ENCODE results near the gene CASP8AP2.

DNA sequence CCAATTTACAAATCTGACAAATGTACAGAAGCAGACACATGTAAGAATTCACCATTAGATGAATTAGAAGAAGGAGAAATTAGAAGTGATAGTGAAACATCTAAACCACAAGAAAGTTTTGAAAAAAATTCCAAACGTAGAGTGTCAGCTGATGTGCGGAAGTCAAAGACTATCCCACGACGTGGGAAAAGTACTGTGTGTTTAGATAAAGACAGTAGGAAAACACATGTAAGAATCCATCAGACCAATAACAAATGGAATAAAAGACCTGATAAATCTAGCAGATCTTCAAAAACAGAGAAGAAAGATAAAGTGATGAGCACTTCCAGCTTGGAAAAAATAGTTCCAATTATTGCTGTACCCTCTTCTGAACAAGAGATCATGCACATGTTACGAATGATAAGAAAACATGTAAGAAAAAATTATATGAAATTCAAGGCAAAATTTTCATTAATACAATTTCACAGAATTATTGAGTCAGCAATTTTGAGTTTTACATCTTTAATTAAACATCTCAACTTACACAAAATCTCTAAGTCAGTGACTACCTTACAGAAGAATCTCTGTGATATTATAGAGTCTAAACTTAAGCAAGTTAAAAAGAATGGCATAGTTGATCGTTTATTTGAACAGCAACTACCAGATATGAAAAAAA lies 36.5 kb downstream of the CASP8AP2 start:
- TF ChIP-seq, protein P1, sequence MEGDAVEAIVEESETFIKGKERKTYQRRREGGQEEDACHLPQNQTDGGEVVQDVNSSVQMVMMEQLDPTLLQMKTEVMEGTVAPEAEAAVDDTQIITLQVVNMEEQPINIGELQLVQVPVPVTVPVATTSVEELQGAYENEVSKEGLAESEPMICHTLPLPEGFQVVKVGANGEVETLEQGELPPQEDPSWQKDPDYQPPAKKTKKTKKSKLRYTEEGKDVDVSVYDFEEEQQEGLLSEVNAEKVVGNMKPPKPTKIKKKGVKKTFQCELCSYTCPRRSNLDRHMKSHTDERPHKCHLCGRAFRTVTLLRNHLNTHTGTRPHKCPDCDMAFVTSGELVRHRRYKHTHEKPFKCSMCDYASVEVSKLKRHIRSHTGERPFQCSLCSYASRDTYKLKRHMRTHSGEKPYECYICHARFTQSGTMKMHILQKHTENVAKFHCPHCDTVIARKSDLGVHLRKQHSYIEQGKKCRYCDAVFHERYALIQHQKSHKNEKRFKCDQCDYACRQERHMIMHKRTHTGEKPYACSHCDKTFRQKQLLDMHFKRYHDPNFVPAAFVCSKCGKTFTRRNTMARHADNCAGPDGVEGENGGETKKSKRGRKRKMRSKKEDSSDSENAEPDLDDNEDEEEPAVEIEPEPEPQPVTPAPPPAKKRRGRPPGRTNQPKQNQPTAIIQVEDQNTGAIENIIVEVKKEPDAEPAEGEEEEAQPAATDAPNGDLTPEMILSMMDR (optimal IDR thresholded peaks at IDR 0.05 in 1 of 3, IDR thresholded peaks at IDR 0.05 in 1 of 3, conservative IDR thresholded peaks at IDR 0.05 in 1 of 3; ENCODE audit: extremely low read depth in 1 of 3, insufficient read depth in 2 of 3, low read length in 3 of 3): no peak
- no peak for TF ChIP-seq EZH2 (IDR thresholded peaks at IDR 0.05; ENCODE audit: low read length)
